GM13976 (cell line): ENCODE data around the gene ABI3BP.

ENCODE experiments used
- DNase-seq: peaks from one replicate; pipeline ENCODE4 v3.0.0; 2012; ENCODE audit warnings: low spot score
- CTCF ChIP-seq: IDR thresholded peaks from 2 replicates; pipeline ENCODE4 v1.5.1; 2012; ENCODE audit warnings: borderline replicate concordance, mild to moderate bottlenecking; ENCODE audit not compliant: insufficient read depth; ENCODE audit errors: extremely low read depth, missing control alignments, control extremely low read depth
- in situ Hi-C: fragments of 300-500 bp; cut with MboI; formaldehyde crosslinking; loops from one replicate; pipeline ENCODE4 v1.12.0; 2022; ENCODE audit warnings: low sequenced_read_pairs, mixed read lengths, inconsistent platforms; ENCODE audit not compliant: unreplicated experiment

Gene ABI3BP

GRCh38 chr3:100765437-100765975, 227.7 kb downstream of the ABI3BP start:
- in situ Hi-C loops: no loop called here
- DNase-seq: no peak

GRCh38 chr3:100761951-100762350, 231.3 kb downstream of the ABI3BP start:
- in situ Hi-C loops: no loop called here
- no peak for TF ChIP-seq CTCF
- DNase-seq: no peak

More at GRCh38 chr3:100765437-100765975, 227.7 kb downstream of the ABI3BP start:
- no peak for TF ChIP-seq CTCF

GRCh38 chr3:100761211-100761942, 231.8 kb downstream of the ABI3BP start:
- in situ Hi-C loops: no loop called here
- DNase-seq: peak; percentile 13
- no peak for TF ChIP-seq CTCF

GRCh38 chr3:100760377-100760776, 232.8 kb downstream of the ABI3BP start:
- in situ Hi-C loops: no loop called here
- TF ChIP-seq CTCF: no peak
- no peak for DNase-seq

- in situ Hi-C loops: no loop called here
- TF ChIP-seq CTCF: no peak
- DNase-seq: no peak
Observed at GRCh38 chr3:100759950-100760349, 233.3 kb downstream of the ABI3BP start.

- no peak for DNase-seq
- in situ Hi-C loops: no loop called here
- TF ChIP-seq CTCF: no peak
Observed at GRCh38 chr3:100759159-100759558, 234.1 kb downstream of the ABI3BP start.
